K562 (cell line): ENCODE measurements around the gene OR2B6. TPM values are rescaled to one million over a fixed set of nuclear protein-coding genes. Genes with fewer than 3 reads are reported as not detected.
A peak's percentile ranks its signal among the peaks of the same experiment; 100 is the strongest.

ENCODE experiments used
- BRF1 ChIP-seq: IDR thresholded peaks from 3 replicates; pipeline ENCODE4 v1.6.1; 2011; ENCODE audit warnings: borderline replicate concordance, mild to moderate bottlenecking; ENCODE audit not compliant: insufficient read length; ENCODE audit errors: extremely low read depth
- COPS2 ChIP-seq: fragments of 450-650 bp; conservative IDR thresholded peaks from 2 replicates; pipeline ENCODE4 v1.6.1; 2016; ENCODE audit warnings: mild to moderate bottlenecking, moderate library complexity
- ELF1 ChIP-seq: fragments of 200-800 bp; sonication (Bioruptor generic); IDR thresholded peaks from 2 replicates; pipeline ENCODE4 v1.6.1; 2016; ENCODE audit warnings: missing genetic modification characterization, missing compliant biosample characterization
- JUND ChIP-seq, 2 experiments: IDR thresholded peaks; 2 replicates in 1 of 2; 3 replicates in 1 of 2; pipeline ENCODE4 v1.6.1; 2011; ENCODE audit warnings: borderline replicate concordance in 2 of 2, low read depth in 2 of 2, low read length in 2 of 2, improper control_type of control experiment in 1 of 2, missing biosample characterization in 1 of 2, missing genetic modification characterization in 1 of 2, missing genetic modification reagents in 1 of 2
- KHSRP ChIP-seq: fragments of 450-650 bp; IDR thresholded peaks from 2 replicates; pipeline ENCODE4 v1.6.1; 2017
- RAD51 ChIP-seq: fragments of 450-650 bp; IDR thresholded peaks from 2 replicates; pipeline ENCODE4 v1.7.1; 2016; ENCODE audit warnings: low read depth, mild to moderate bottlenecking, borderline replicate concordance
- RFX1 ChIP-seq: fragments of 450-650 bp; IDR thresholded peaks from 2 replicates; pipeline ENCODE4 v1.6.1; 2016; ENCODE audit warnings: mild to moderate bottlenecking, moderate library complexity
- RUNX1 ChIP-seq: sonication (generic); IDR thresholded peaks from 2 replicates; pipeline ENCODE4 v1.6.1; 2016; ENCODE audit warnings: antibody characterized with exemption, low read depth
- SIN3A ChIP-seq, 2 experiments: fragments of 150-350 bp in 1 of 2; IDR thresholded peaks; 2 replicates each; pipeline ENCODE4 v1.6.1; 2011 to 2016; ENCODE audit warnings: borderline replicate concordance in 2 of 2, low read depth in 2 of 2, low read length in 2 of 2, mild to moderate bottlenecking in 2 of 2, moderate library complexity in 2 of 2; ENCODE audit not compliant: control insufficient read depth in 1 of 2
- ZBTB11 ChIP-seq, 3 experiments: fragments of 200-800 bp in 1 of 3; fragments of 250-450 bp in 1 of 3; fragments of 450-650 bp in 1 of 3; sonication (Bioruptor Pico) in 1 of 3; sonication (Bioruptor generic) in 1 of 3; formaldehyde crosslinking in 1 of 3; IDR thresholded peaks; 2 replicates each; pipeline versions ENCODE4 v1.6.1 to v1.8.0; 2016 to 2022; ENCODE audit warnings: mild to moderate bottlenecking in 2 of 3, missing genetic modification characterization in 2 of 3, missing compliant biosample characterization in 1 of 3, moderate library complexity in 1 of 3
- ZNF253 ChIP-seq: fragments of 250-450 bp; sonication (Bioruptor Pico); conservative IDR thresholded peaks from 2 replicates; pipeline ENCODE4 v1.6.1; 2021; ENCODE audit warnings: mild to moderate bottlenecking
- ZNF668 ChIP-seq: fragments of 250-450 bp; sonication (Bioruptor Pico); IDR thresholded peaks from 2 replicates; pipeline ENCODE4 v1.8.0; 2022; ENCODE audit warnings: mild to moderate bottlenecking, inconsistent platforms
- polyA plus RNA-seq, 8 experiments: library from polyadenylated mRNA; depleted of rRNA in 4 of 8; stranded (reverse) in 5 of 8; unstranded in 3 of 8; fragments of >200 nt; fragmentation: Nextera tagmentation in 2 of 8; fragmentation: Illumina TruSeq in 1 of 8; extraction: Ambion mirVana in 2 of 8; extraction: Trizol in 1 of 8; gene quantifications; 2 replicates each; pipeline versions ENCODE4 v1.2.1 to v1.2.3, GENCODE V29; 2011 to 2014; ENCODE audit warnings: inconsistent platforms in 1 of 8, missing spikeins in 1 of 8
- total RNA-seq, 7 experiments: library from RNA; depleted of rRNA in 6 of 7; stranded (reverse); fragments of >200 nt in 6 of 7; fragmentation: Illumina TruSeq in 2 of 7; extraction: Trizol in 2 of 7; gene quantifications; 2 replicates each; pipeline versions ENCODE4 v1.2.1 to v1.2.3, GENCODE V29; 2011 to 2021; ENCODE audit warnings: low replicate concordance in 1 of 7

Gene OR2B6
- total and polyA plus RNA-seq, 9 of the 15 experiments (the other 6 are each of a cell fraction or from before 2014, with no cell fraction given), result 1.9 to 18.7 (median 4.4) TPM

DNA sequence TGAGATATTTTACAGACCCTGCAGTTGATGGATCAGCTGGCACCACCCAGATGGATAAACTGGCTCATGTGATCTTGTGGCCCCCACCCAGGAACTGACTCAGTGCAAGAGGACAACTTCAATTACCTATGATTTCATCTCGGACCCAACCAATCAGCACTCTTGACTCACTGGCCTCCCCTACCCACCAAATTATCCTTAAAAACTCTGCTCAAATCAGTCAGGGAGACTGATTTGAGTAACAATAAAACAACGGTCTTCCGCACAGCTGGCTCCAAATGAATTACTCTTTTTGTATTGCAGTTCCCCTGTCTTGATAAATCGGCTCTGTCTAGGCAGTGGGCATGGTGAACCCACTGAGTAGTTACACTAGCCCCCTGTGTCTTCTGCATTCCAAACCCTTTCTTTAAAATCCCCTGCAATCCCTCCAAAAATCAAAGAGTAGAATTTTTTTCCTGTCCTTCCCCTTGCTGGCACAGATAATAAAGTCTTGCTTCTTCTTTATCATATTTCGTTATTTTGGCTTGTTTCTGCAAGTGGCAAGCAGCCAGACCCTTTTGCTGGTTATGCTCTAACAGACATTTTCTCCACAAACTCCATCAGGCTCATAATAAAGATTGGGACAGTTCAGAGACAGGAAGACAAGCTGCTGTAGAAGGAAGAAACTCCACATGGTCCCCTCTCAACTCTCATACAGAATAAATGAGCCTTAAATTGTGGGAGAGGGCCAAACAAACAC, 48.3 kb downstream of the OR2B6 start (continued):
- TF ChIP-seq BRF1, result no peak
- peak; percentile 34; the same call in 1 of the 2 replicates for TF ChIP-seq JUND (IDR thresholded peaks at IDR 0.05; ENCODE audit: borderline replicate concordance, low read depth, low read length)
- no peak for TF ChIP-seq JUND (tag; IDR thresholded peaks at IDR 0.05; ENCODE audit: borderline replicate concordance, low read depth, low read length)
- TF ChIP-seq RFX1, result no peak
- no peak for TF ChIP-seq RUNX1
- no peak for TF ChIP-seq ELF1 (tag)
- no peak for TF ChIP-seq KHSRP
- TF ChIP-seq RAD51, result peak; percentile 11; the same call in 1 of the 2 replicates
- TF ChIP-seq ZNF253 (CRISPR knock-in tag), result no peak
- TF ChIP-seq ZNF668 (CRISPR knock-in tag), result no peak
- no peak for TF ChIP-seq SIN3A (IDR thresholded peaks at IDR 0.05; ENCODE audit: borderline replicate concordance in 2 of 2, control insufficient read depth in 1 of 2, low read depth in 2 of 2, low read length in 2 of 2)
- TF ChIP-seq ZBTB11 (CRISPR knock-in tag; IDR thresholded peaks at IDR 0.05), result no peak
- no peak for TF ChIP-seq COPS2
